ENCODE data around the gene P2RX5. TPM values are rescaled to one million over a fixed set of nuclear protein-coding genes. Genes with fewer than 3 reads are reported as not detected.

Gene P2RX5, protein sequence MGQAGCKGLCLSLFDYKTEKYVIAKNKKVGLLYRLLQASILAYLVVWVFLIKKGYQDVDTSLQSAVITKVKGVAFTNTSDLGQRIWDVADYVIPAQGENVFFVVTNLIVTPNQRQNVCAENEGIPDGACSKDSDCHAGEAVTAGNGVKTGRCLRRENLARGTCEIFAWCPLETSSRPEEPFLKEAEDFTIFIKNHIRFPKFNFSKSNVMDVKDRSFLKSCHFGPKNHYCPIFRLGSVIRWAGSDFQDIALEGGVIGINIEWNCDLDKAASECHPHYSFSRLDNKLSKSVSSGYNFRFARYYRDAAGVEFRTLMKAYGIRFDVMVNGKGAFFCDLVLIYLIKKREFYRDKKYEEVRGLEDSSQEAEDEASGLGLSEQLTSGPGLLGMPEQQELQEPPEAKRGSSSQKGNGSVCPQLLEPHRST
- total RNA-seq (2022): 0.66 and 1.4 TPM in 2 replicates
- percentile 30 among the genes with signal in this experiment for Bru-seq, nascent RNA
- BruChase-seq, experiment 1, labeled RNA remaining after a 2-hour chase: percentile 30 among the genes with signal in this experiment
- percentile 38 among the genes with signal in this experiment for BruChase-seq, experiment 2, labeled RNA remaining after a 6-hour chase
- long read RNA-seq: 0 reads

DNA sequence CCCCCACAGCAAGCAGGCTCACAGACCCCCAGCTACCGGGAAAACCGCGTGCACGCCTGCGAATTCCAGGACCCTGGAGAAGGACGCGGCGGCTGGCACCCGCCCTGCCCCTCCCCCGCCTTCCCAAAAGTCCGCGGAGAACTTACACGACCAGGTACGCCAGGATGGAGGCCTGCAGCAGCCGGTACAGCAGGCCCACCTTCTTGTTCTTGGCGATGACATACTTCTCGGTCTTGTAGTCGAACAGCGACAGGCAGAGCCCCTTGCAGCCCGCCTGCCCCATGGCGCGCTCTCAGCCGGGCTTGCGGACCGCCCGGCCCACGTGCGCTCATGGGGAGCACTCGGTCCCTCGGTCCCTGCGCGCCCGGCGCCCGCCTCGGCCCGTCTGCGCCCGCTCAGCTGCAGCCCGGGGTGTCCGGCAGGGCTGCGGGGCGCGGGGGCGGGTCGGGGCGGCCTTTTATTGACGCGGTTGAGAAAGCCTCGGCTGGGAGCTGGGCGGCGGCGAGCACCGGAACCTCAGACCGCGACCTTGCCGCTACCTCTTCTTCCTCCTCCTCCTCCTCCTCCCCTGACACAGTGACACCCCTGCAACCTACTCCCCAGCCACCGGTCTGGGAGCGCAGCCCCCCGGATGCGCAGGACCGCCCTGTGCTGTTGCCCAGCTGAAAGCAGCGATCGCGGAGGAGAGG, at the start of gene P2RX5:
P2RX5 (minus strand) TSS at position 433 of the 689 bp plus-strand sequence; CDS start at position 283, 150 bp downstream.
- no peaks in the 10 kb centered on the region for H3K27me3 Mint-ChIP-seq (ENCODE audit: insufficient read depth, unreplicated experiment)
- H3K4me1 Mint-ChIP-seq (ENCODE audit: low read depth, unreplicated experiment): no peaks in the 10 kb centered on the region
- TF ChIP-seq, protein P1, sequence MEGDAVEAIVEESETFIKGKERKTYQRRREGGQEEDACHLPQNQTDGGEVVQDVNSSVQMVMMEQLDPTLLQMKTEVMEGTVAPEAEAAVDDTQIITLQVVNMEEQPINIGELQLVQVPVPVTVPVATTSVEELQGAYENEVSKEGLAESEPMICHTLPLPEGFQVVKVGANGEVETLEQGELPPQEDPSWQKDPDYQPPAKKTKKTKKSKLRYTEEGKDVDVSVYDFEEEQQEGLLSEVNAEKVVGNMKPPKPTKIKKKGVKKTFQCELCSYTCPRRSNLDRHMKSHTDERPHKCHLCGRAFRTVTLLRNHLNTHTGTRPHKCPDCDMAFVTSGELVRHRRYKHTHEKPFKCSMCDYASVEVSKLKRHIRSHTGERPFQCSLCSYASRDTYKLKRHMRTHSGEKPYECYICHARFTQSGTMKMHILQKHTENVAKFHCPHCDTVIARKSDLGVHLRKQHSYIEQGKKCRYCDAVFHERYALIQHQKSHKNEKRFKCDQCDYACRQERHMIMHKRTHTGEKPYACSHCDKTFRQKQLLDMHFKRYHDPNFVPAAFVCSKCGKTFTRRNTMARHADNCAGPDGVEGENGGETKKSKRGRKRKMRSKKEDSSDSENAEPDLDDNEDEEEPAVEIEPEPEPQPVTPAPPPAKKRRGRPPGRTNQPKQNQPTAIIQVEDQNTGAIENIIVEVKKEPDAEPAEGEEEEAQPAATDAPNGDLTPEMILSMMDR (IDR thresholded peaks at IDR 0.05; ENCODE audit: insufficient read depth in 1 of 2, low read depth in 1 of 2, low read length in 1 of 2, severe bottlenecking in 1 of 2, unreplicated experiment in 1 of 2): no peak
- H3K4me3 Mint-ChIP-seq (ENCODE audit: unreplicated experiment): peak within 1 kb of the TSS; percentile 66
- no peak for DNase-seq
- no peaks in the 10 kb centered on the region for H3K9me3 Mint-ChIP-seq (ENCODE audit: unreplicated experiment)
- intact Hi-C loops (cut with micrococcal nuclease; ENCODE audit: unreplicated experiment): no loop called here
- H3K36me3 ChIP-seq (ENCODE audit: control insufficient read depth, insufficient read depth, low read length): no peaks in the 10 kb centered on the region
- ChIA-PET CTCF (no interaction called here), POLR2A (interaction anchor here (0.5 kb wide), 1 partner anchor 48 kb away, joined by 10 read pairs; no protein-coding TSS in a partner anchor)
- no peak within 1 kb of the TSS for H3K27ac Mint-ChIP-seq (ENCODE audit: unreplicated experiment)
- H3K27me3 ChIP-seq (replicated peaks; ENCODE audit: control insufficient read depth, insufficient read depth, low read length): no peaks in the 10 kb centered on the region
- H3K4me3 ChIP-seq (ENCODE audit: low read depth, low read length): peak within 1 kb of the TSS; percentile 38
- H3K9me3 ChIP-seq: no peaks in the 10 kb centered on the region
- no TSS peak for BruUV-seq (replicated peaks)
- no peaks in the 10 kb centered on the region for H3K4me1 ChIP-seq
- H3K36me3 Mint-ChIP-seq (ENCODE audit: insufficient read depth, unreplicated experiment): no peaks in the 10 kb centered on the region

DNA sequence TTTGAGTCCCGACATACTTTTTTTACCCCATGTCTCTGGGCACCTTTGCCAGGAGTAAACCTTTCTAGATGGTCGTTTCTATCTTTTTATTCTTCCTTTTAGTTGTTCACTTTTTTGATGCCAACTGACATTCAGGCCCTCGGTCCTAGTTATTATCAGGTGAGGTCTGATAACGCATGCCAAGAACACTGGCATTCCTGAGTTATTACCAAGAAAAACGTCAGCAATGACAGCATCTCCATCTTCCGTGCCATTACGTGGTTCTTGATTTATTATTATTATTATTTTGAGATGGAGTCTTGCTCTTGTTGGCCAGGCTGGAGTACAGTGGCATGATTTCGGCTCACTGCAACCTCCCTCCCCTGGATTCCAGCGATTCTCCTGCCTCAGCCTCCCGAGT, 49.1 kb upstream of the P2RX5 start:
- ChIA-PET CTCF (no interaction called here), POLR2A (no interaction called here)
- Histone ChIP-seq H3K4me3 (ENCODE audit: low read depth, low read length) (no peak overlapping the region), H3K36me3 (ENCODE audit: control insufficient read depth, insufficient read depth, low read length) (no peaks in the 10 kb centered on the region), H3K27me3 (replicated peaks; ENCODE audit: control insufficient read depth, insufficient read depth, low read length) (no peaks in the 10 kb centered on the region), H3K4me1 (no peaks in the 10 kb centered on the region), H3K9me3 (no peaks in the 10 kb centered on the region)
- Mint-ChIP-seq H3K4me3 (ENCODE audit: unreplicated experiment) (no peak overlapping the region), H3K36me3 (ENCODE audit: insufficient read depth, unreplicated experiment) (no peaks in the 10 kb centered on the region), H3K9me3 (ENCODE audit: unreplicated experiment) (no peaks in the 10 kb centered on the region), H3K4me1 (ENCODE audit: low read depth, unreplicated experiment) (peaks cover 6% of the 10 kb centered on the region), H3K27ac (ENCODE audit: unreplicated experiment) (no peak overlapping the region), H3K27me3 (ENCODE audit: insufficient read depth, unreplicated experiment) (no peaks in the 10 kb centered on the region)
- intact Hi-C loops (cut with micrococcal nuclease; ENCODE audit: unreplicated experiment): no loop called here
- TF ChIP-seq, protein P1 (IDR thresholded peaks at IDR 0.05; ENCODE audit: insufficient read depth in 1 of 2, low read depth in 1 of 2, low read length in 1 of 2, severe bottlenecking in 1 of 2, unreplicated experiment in 1 of 2): no peak
- BruUV-seq (replicated peaks): no TSS peak
- DNase-seq: no peak

DNA sequence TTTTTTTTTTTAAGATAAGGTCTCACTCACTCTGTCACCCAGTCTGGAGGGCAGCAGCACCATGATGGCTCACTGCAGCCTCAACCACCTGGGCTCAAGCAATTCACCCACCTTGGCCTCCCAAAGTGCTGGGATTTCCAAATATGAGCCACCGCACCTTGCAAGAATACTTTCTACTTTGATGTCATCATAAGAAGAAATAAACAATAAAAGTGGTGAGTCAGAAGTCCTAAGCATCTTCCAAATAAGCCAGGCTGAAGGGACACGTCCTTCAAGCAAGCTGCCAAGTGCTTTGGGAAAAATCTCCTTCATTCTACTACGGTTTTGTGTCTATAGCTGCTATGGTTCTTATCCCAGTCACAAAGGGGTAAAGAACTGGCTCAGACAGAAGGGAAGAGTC, 48.1 kb upstream of the P2RX5 start:
- Mint-ChIP-seq H3K9me3 (ENCODE audit: unreplicated experiment) (no peaks in the 10 kb centered on the region), H3K4me3 (ENCODE audit: unreplicated experiment) (no peak overlapping the region), H3K27ac (ENCODE audit: unreplicated experiment) (no peak overlapping the region), H3K27me3 (ENCODE audit: insufficient read depth, unreplicated experiment) (no peaks in the 10 kb centered on the region), H3K36me3 (ENCODE audit: insufficient read depth, unreplicated experiment) (no peaks in the 10 kb centered on the region), H3K4me1 (ENCODE audit: low read depth, unreplicated experiment) (peaks cover 5% of the 10 kb centered on the region)
- no peaks in the 10 kb centered on the region for H3K36me3 ChIP-seq (ENCODE audit: control insufficient read depth, insufficient read depth, low read length)
- H3K4me1 ChIP-seq: no peaks in the 10 kb centered on the region
- H3K4me3 ChIP-seq (ENCODE audit: low read depth, low read length): no peak overlapping the region
- H3K9me3 ChIP-seq: no peaks in the 10 kb centered on the region
- no peaks in the 10 kb centered on the region for H3K27me3 ChIP-seq (replicated peaks; ENCODE audit: control insufficient read depth, insufficient read depth, low read length)
- ChIA-PET CTCF (no interaction called here), POLR2A (interaction anchor here (0.7 kb wide), 1 partner anchor 48 kb away, joined by 10 read pairs; the partner anchor contains the start of gene P2RX5)
- no peak for DNase-seq
- no TSS peak for BruUV-seq (replicated peaks)
- intact Hi-C loops (cut with micrococcal nuclease; ENCODE audit: unreplicated experiment): no loop called here
- TF ChIP-seq, protein P1 (IDR thresholded peaks at IDR 0.05; ENCODE audit: insufficient read depth in 1 of 2, low read depth in 1 of 2, low read length in 1 of 2, severe bottlenecking in 1 of 2, unreplicated experiment in 1 of 2): no peak
